ENCODE results near the gene OR13C3.

- TF ChIP-seq ARNTL (CRISPR knock-in tag; IDR thresholded peaks at IDR 0.05; ENCODE audit: borderline replicate concordance, low read depth), result no peak
- TF ChIP-seq ZFP30 (CRISPR knock-in tag; IDR thresholded peaks at IDR 0.05), result no peak
- TF ChIP-seq PATZ1 (CRISPR knock-in tag; IDR thresholded peaks at IDR 0.05; ENCODE audit: borderline replicate concordance), result no peak
- TF ChIP-seq ZNF565 (CRISPR knock-in tag; conservative IDR thresholded peaks at IDR 0.05; ENCODE audit: low read depth), result no peak
- TF ChIP-seq RARB (CRISPR knock-in tag; IDR thresholded peaks at IDR 0.05), result no peak
- no peak for TF ChIP-seq ZNF8 (CRISPR knock-in tag; IDR thresholded peaks at IDR 0.05)
- TF ChIP-seq TSHZ2 (CRISPR knock-in tag; IDR thresholded peaks at IDR 0.05), result no peak
- TF ChIP-seq TOX (CRISPR knock-in tag; IDR thresholded peaks at IDR 0.05; ENCODE audit: borderline replicate concordance), result no peak
- TF ChIP-seq CSDC2 (CRISPR knock-in tag; IDR thresholded peaks at IDR 0.05), result no peak
- TF ChIP-seq ZFP3 (CRISPR knock-in tag; IDR thresholded peaks at IDR 0.05), result no peak
Observed at GRCh38 chr9:104503440-104503839, 33.2 kb downstream of the OR13C3 start.

Data from SK-N-SH treated with all-trans-retinoic acid at 6 μM for 48 hours (cell line).